Bronchial epithelial cell (primary cell): Measurements from ENCODE around the gene SPACDR. TPM values are rescaled to one million over a fixed set of nuclear protein-coding genes. Genes with fewer than 3 reads are reported as not detected.
"Not testable (repeated sequence)": the region's sequence is repeated elsewhere in the genome, so short reads cannot be mapped to it uniquely, and the experiment has no call there.

ENCODE experiments used
- DNase-seq: peaks from one replicate; pipeline ENCODE4 v3.0.0-alpha.2; 2010; ENCODE audit warnings: low read depth
- FAIRE-seq: peaks from 2 replicates; lab custom pipeline; 2011; peaks lifted over from hg19 to GRCh38; lab: Jason Lieb, UNC
- H3K27me3 ChIP-seq: 2 replicates; pipeline ENCODE4 v1.5.1; 2011; ENCODE audit warnings: low read length; ENCODE audit not compliant: control insufficient read depth, insufficient read depth
- H3K36me3 ChIP-seq: 2 replicates; pipeline ENCODE4 v1.5.1; 2011; ENCODE audit warnings: low read length; ENCODE audit not compliant: control insufficient read depth, insufficient read depth
- H3K4me3 ChIP-seq: 2 replicates; pipeline ENCODE4 v1.5.1; 2011; ENCODE audit warnings: mild to moderate bottlenecking, low read depth, low read length, control low read depth
- CTCF ChIP-seq: IDR thresholded peaks from 2 replicates; pipeline ENCODE4 v1.5.1; 2011; ENCODE audit warnings: mild to moderate bottlenecking, moderate library complexity, low read length, control low read depth, inconsistent platforms; ENCODE audit not compliant: insufficient read depth, severe bottlenecking
- total RNA-seq: library from RNA; depleted of rRNA; stranded (reverse); fragments of >200 nt; gene quantifications from 2 replicates; pipeline ENCODE4 v1.2.1, GENCODE V29; 2014

The SPACDR gene
- total RNA-seq, 1 donor from 2014 or later, result 0.53 TPM

GRCh38 chr7:100504887-100505611 is 41.0 kb upstream of the SPACDR start:
- H3K4me3 ChIP-seq, result no peak overlapping the region
- no peak for DNase-seq
- no peaks in the 10 kb centered on the region for H3K36me3 ChIP-seq
- no peak for TF ChIP-seq CTCF
- H3K27me3 ChIP-seq, result no peaks in the 10 kb centered on the region
- FAIRE-seq, result no peak

- not testable (repeated sequence) for H3K4me3 ChIP-seq, H3K36me3 ChIP-seq, H3K27me3 ChIP-seq, FAIRE-seq, DNase-seq
These were observed 40.0 kb upstream of the SPACDR start for GRCh38 chr7:100504031-100504430.

GRCh38 chr7:100500743-100501142 is 36.7 kb upstream of the SPACDR start:
- H3K27me3 ChIP-seq, H3K4me3 ChIP-seq, DNase-seq, FAIRE-seq, H3K36me3 ChIP-seq: not testable (repeated sequence)

DNA sequence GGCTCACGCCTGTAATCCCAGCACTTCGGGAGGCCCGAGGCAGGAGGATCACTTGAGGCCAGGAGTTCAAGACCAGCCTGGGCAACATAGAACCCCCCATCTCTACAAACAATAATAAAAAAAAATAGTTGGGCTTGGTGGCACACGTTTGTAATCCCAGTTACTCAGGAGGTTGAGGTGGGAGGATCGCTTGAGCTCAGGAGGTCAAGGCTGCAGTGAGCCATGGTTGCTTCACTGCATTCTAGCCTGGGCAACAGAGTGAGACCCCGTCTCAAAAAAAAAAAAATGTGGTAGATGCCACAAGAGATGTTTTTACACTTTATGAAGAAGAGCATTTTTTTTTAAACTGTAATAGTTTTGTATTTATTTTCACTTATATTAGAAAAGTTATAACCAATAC is 32.4 kb upstream of the SPACDR start:
- no peaks in the 10 kb centered on the region for H3K36me3 ChIP-seq
- H3K27me3 ChIP-seq, result no peaks in the 10 kb centered on the region
- DNase-seq (no peak), FAIRE-seq (no peak)
- no peak overlapping the region for H3K4me3 ChIP-seq
- no peak for TF ChIP-seq CTCF

DNA sequence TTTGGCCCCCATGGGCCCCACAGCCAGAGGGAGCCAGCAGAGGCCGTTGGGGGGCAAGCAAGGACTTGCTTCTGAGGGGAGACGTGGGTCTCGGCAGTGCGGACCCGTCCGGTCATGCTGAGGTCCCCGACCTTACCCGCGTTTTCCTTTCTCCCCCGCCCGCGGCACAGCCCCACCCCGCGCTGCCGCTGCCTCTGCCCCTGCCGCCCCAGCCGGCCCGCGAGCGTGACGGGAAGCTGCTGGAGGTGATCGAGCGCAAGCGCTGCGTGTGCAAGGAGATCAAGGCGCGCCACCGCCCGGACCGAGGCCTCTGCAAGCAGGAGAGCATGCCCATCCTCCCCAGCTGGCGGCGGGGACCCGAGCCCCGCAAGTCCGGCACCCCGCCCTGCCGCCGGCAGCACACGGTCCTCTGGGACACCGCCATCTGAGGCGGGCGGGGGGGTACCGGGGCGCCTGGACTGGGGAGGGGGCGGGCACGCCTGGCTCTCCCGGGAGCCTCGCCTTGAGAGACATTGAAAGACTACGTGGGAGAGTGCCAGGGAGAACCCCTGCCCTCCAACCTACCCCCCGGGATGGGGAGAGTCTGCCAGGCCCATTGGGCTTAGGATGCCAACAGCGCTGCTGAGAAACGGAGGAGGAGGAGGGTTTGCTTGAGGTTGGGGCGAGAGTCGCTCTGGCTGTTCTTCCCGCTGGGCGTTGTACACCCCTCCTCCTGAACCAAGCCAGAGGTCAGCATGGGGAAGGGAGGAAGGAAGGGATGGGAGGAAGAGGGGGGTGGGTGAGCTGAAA is 29.6 kb upstream of the SPACDR start:
- TF ChIP-seq CTCF, result no peak
- no peaks in the 10 kb centered on the region for H3K36me3 ChIP-seq
- H3K27me3 ChIP-seq, result no peaks in the 10 kb centered on the region
- DNase-seq (peak; percentile 22), FAIRE-seq (no peak)
- peak overlapping the region; percentile 28 for H3K4me3 ChIP-seq

- no peaks in the 10 kb centered on the region for H3K36me3 ChIP-seq
- no peak for TF ChIP-seq CTCF
- DNase-seq (no peak), FAIRE-seq (no peak)
- peak overlapping the region; percentile 28 for H3K4me3 ChIP-seq
- H3K27me3 ChIP-seq, result no peaks in the 10 kb centered on the region
These were observed 28.8 kb upstream of the SPACDR start for GRCh38 chr7:100492738-100493475.
